HG02678 (cell line): ENCODE data around the gene TDRD7.

Experiments
- ATAC-seq: cut with Tn5 transposase; IDR thresholded peaks from one replicate; pipeline ENCODE4 v1.9.1; 2021; ENCODE audit warnings: mild to moderate bottlenecking, moderate library complexity; ENCODE audit not compliant: unreplicated experiment

Gene TDRD7

GRCh38 chr9:97387936-97388684 lies 23.8 kb upstream of the TDRD7 start:
- ATAC-seq = no peak

GRCh38 chr9:97388721-97389238 lies 23.1 kb upstream of the TDRD7 start:
- peak; percentile 87 for ATAC-seq

GRCh38 chr9:97389249-97389648 lies 22.6 kb upstream of the TDRD7 start:
- no peak for ATAC-seq

GRCh38 chr9:97390791-97391406 lies 21.0 kb upstream of the TDRD7 start:
- no peak for ATAC-seq

- no peak for ATAC-seq
Observed at GRCh38 chr9:97394881-97395280, 17.0 kb upstream of the TDRD7 start.

GRCh38 chr9:97395745-97396144 lies 16.2 kb upstream of the TDRD7 start:
- no peak for ATAC-seq

GRCh38 chr9:97396256-97396655 lies 15.6 kb upstream of the TDRD7 start:
- ATAC-seq = no peak

- ATAC-seq = no peak
Observed at GRCh38 chr9:97397220-97397619, 14.7 kb upstream of the TDRD7 start.

GRCh38 chr9:97398999-97399758 lies 12.7 kb upstream of the TDRD7 start:
- peak; percentile 77 for ATAC-seq

GRCh38 chr9:97403746-97404316 lies 8.1 kb upstream of the TDRD7 start:
- no peak for ATAC-seq

- no peak for ATAC-seq
Observed at GRCh38 chr9:97405551-97405950, 6.3 kb upstream of the TDRD7 start.

- no peak for ATAC-seq
Observed at GRCh38 chr9:97406620-97407177, 5.2 kb upstream of the TDRD7 start.

- ATAC-seq = no peak
Observed at GRCh38 chr9:97408562-97408961, 3.3 kb upstream of the TDRD7 start.

GRCh38 chr9:97411440-97411788 lies 482 bp upstream of the TDRD7 start:
- ATAC-seq = no peak

- no peak for ATAC-seq
Observed at GRCh38 chr9:97412626-97413385, 910 bp downstream of the TDRD7 start.

- ATAC-seq = no peak
Observed at GRCh38 chr9:97413462-97413861, 1.6 kb downstream of the TDRD7 start.

GRCh38 chr9:97415146-97415545 lies 3.2 kb downstream of the TDRD7 start:
- no peak for ATAC-seq

- ATAC-seq = no peak
Observed at GRCh38 chr9:97418880-97419279, 7.0 kb downstream of the TDRD7 start.

GRCh38 chr9:97419309-97419867 lies 7.5 kb downstream of the TDRD7 start:
- no peak for ATAC-seq

- ATAC-seq = no peak
Observed at GRCh38 chr9:97425336-97425972, 13.6 kb downstream of the TDRD7 start.
